ENCODE data around the gene C1QTNF2.

The C1QTNF2 gene

GRCh38 chr5:160371294-160371693 is 868 bp upstream of the C1QTNF2 start:
- no peak for DNase-seq (ENCODE audit: low spot score)

GRCh38 chr5:160370713-160371034 is 248 bp upstream of the C1QTNF2 start:
- no peak for DNase-seq (ENCODE audit: low spot score)

- DNase-seq (ENCODE audit: low spot score), result no peak
Observed at GRCh38 chr5:160367885-160368284, 2.5 kb downstream of the C1QTNF2 start.

GRCh38 chr5:160367261-160367660 is 3.2 kb downstream of the C1QTNF2 start:
- DNase-seq (ENCODE audit: low spot score), result no peak

GRCh38 chr5:160366230-160366629 is 4.2 kb downstream of the C1QTNF2 start:
- DNase-seq (ENCODE audit: low spot score), result no peak

GRCh38 chr5:160363660-160364395 is 6.6 kb downstream of the C1QTNF2 start:
- DNase-seq (ENCODE audit: low spot score), result no peak

- no peak for DNase-seq (ENCODE audit: low spot score)
Observed at GRCh38 chr5:160363211-160363610, 7.2 kb downstream of the C1QTNF2 start.

- no peak for DNase-seq (ENCODE audit: low spot score)
Observed at GRCh38 chr5:160361624-160362228, 8.7 kb downstream of the C1QTNF2 start.

- no peak for DNase-seq (ENCODE audit: low spot score)
Observed at GRCh38 chr5:160360310-160360709, 10.1 kb downstream of the C1QTNF2 start.

- no peak for DNase-seq (ENCODE audit: low spot score)
Observed at GRCh38 chr5:160359816-160360215, 10.6 kb downstream of the C1QTNF2 start.

GRCh38 chr5:160359242-160359641 is 11.2 kb downstream of the C1QTNF2 start:
- no peak for DNase-seq (ENCODE audit: low spot score)

GRCh38 chr5:160357861-160358411 is 12.5 kb downstream of the C1QTNF2 start:
- DNase-seq (ENCODE audit: low spot score), result no peak

- no peak for DNase-seq (ENCODE audit: low spot score)
Observed at GRCh38 chr5:160357394-160357793, 13.0 kb downstream of the C1QTNF2 start.

- DNase-seq (ENCODE audit: low spot score), result no peak
Observed at GRCh38 chr5:160356550-160357347, 13.7 kb downstream of the C1QTNF2 start.

- DNase-seq (ENCODE audit: low spot score), result no peak
Observed at GRCh38 chr5:160354666-160355065, 15.8 kb downstream of the C1QTNF2 start.

- DNase-seq (ENCODE audit: low spot score), result no peak
Observed at GRCh38 chr5:160353379-160353778, 17.0 kb downstream of the C1QTNF2 start.

- DNase-seq (ENCODE audit: low spot score), result no peak
Observed at GRCh38 chr5:160352308-160352707, 18.1 kb downstream of the C1QTNF2 start.

- DNase-seq (ENCODE audit: low spot score), result no peak
Observed at GRCh38 chr5:160349935-160350303, 20.5 kb downstream of the C1QTNF2 start.

GRCh38 chr5:160349249-160349934 is 21.0 kb downstream of the C1QTNF2 start:
- DNase-seq (ENCODE audit: low spot score), result no peak

GRCh38 chr5:160348080-160348479 is 22.3 kb downstream of the C1QTNF2 start:
- DNase-seq (ENCODE audit: low spot score), result no peak

- no peak for DNase-seq (ENCODE audit: low spot score)
Observed at GRCh38 chr5:160347448-160347847, 23.0 kb downstream of the C1QTNF2 start.

GRCh38 chr5:160342413-160342941 is 27.9 kb downstream of the C1QTNF2 start:
- DNase-seq (ENCODE audit: low spot score), result no peak
